Loucy (cell line): Measurements from ENCODE around the gene SMURF2.

Experiments
- CTCF ChIP-seq: fragments of 200-600 bp; sonication (generic); conservative IDR thresholded peaks from 2 replicates; pipeline ENCODE4 v1.5.1; 2014; ENCODE audit warnings: mild to moderate bottlenecking, antibody characterized with exemption, low read length
- EZH2phosphoT487 ChIP-seq: fragments of 200-600 bp; IDR thresholded peaks from 2 replicates; pipeline ENCODE4 v1.6.1; 2018; ENCODE audit warnings: antibody characterized with exemption, mild to moderate bottlenecking, moderate library complexity, borderline replicate concordance

DNA sequence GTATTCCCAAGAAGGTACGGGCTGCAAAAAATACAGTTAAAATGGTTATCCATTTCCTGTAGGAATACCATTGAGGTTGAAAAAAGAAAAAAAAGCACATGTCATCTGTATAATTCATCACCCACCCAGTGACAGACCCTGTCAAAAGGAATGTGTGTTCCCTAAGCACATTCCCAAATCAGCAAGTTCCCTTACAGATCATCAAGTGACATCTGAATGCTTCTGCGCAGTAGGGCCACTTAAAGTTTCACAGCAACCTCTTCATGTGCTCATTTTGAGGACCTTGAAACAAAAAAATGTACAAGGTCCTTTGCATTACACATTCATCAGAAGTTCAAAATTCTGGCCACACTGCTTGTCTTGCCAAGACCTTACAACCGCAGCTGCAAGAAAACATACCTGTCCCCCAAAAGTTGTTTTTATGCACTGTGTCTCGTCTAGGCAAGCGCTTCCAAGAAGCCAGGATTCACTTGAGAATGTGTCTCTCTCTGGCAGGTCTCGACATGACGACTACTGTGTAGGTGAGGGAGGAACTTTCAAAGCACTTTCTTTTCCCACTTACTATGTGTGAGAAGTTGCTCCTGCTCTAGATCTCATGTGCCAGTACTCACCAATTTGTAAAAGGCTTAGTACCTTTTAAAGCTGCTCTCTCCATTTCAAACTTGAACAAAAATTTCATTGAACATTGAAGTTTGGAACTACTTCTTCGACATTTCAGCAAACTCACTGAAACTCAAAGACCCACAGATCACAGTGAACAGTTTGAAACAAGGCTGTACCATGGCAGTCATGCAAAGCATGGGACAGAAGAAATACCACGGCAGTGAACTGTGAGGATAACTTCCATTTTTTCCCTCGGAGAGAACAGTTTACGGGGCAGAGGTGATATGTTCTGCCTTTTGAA is 161.0 kb downstream of the SMURF2 start:
- TF ChIP-seq CTCF (no peak), EZH2phosphoT487 (no peak)
